Right atrium auricular region (tissue), 2 donors: ENCODE results near the gene GABRG3. TPM values are rescaled to one million over a fixed set of nuclear protein-coding genes. Genes with fewer than 3 reads are reported as not detected.

Source experiments
- DNase-seq: peaks from one replicate; pipeline ENCODE4 v3.0.0-alpha.2; 2019; ENCODE audit warnings: low spot score
- H3K27ac ChIP-seq, 2 donors: fragments of 200-600 bp; sonication (generic); 1 replicate in 1 of 2; 2 replicates in 1 of 2; pipeline ENCODE4 v1.5.1; 2016 to 2019
- H3K27me3 ChIP-seq, 2 donors: fragments of 200-600 bp; sonication (generic); one replicate each; pipeline versions ENCODE4 v1.5.1 to v1.6.0; 2017 to 2019
- H3K36me3 ChIP-seq: fragments of 200-600 bp; sonication (generic); one replicate; pipeline ENCODE4 v1.5.1; 2016
- H3K4me1 ChIP-seq, 2 donors: fragments of 200-600 bp; sonication (generic); one replicate each; pipeline versions ENCODE4 v1.5.1 to v1.6.0; 2017 to 2019
- H3K4me3 ChIP-seq, 2 donors: fragments of 200-600 bp; sonication (generic); 1 replicate in 1 of 2; 2 replicates in 1 of 2; pipeline ENCODE4 v1.5.1; 2017 to 2019; ENCODE audit warnings: mild to moderate bottlenecking in 1 of 2, moderate library complexity in 1 of 2
- H3K9me3 ChIP-seq, 2 donors: fragments of 200-600 bp; sonication (generic); one replicate each; pipeline ENCODE4 v1.5.1; 2019
- CTCF ChIP-seq, 2 donors: fragments of 200-600 bp; sonication (generic); IDR thresholded peaks; one replicate each; pipeline ENCODE4 v1.5.1; 2019; ENCODE audit warnings: antibody characterized with exemption in 2 of 2
- total RNA-seq, 2 donors: library from RNA; depleted of rRNA; stranded (reverse); fragments of >200 nt; gene quantifications; one replicate each; pipeline ENCODE4 v1.1.0, GENCODE V29; 2016

GABRG3 gene
- total RNA-seq, 2 donors from 2014 or later: not detected

- no peak for TF ChIP-seq CTCF (IDR thresholded peaks at IDR 0.05)
- Histone ChIP-seq H3K36me3 (no peaks in the 10 kb centered on the region), H3K27me3 (no peaks in the 10 kb centered on the region), H3K4me3 (no peak overlapping the region), H3K9me3 (peaks cover 0 to 20% of the 10 kb centered on the region in 2 donors), H3K27ac (no peak overlapping the region), H3K4me1 (no peaks in the 10 kb centered on the region)
- no peak for DNase-seq
Measured at GRCh38 chr15:27070841-27071240, 99.9 kb downstream of the GABRG3 start.

GRCh38 chr15:27074179-27074578, 103.2 kb downstream of the GABRG3 start:
- DNase-seq: no peak
- H3K4me3 ChIP-seq: no peak overlapping the region
- no peaks in the 10 kb centered on the region for H3K9me3 ChIP-seq
- no peak overlapping the region for H3K27ac ChIP-seq
- no peaks in the 10 kb centered on the region for H3K4me1 ChIP-seq
- no peaks in the 10 kb centered on the region for H3K27me3 ChIP-seq
- no peak for TF ChIP-seq CTCF (IDR thresholded peaks at IDR 0.05)
- no peaks in the 10 kb centered on the region for H3K36me3 ChIP-seq

GRCh38 chr15:27077790-27078189, 106.8 kb downstream of the GABRG3 start:
- H3K4me3 ChIP-seq: no peak overlapping the region
- H3K36me3 ChIP-seq: no peaks in the 10 kb centered on the region
- H3K4me1 ChIP-seq: no peaks in the 10 kb centered on the region
- no peaks in the 10 kb centered on the region for H3K27me3 ChIP-seq
- TF ChIP-seq CTCF (IDR thresholded peaks at IDR 0.05): no peak
- no peak for DNase-seq
- no peak overlapping the region for H3K27ac ChIP-seq
- H3K9me3 ChIP-seq: no peaks in the 10 kb centered on the region

GRCh38 chr15:27081676-27082418, 110.9 kb downstream of the GABRG3 start:
- no peak for DNase-seq
- Histone ChIP-seq H3K4me3 (no peak overlapping the region), H3K27ac (no peak overlapping the region), H3K9me3 (no peaks in the 10 kb centered on the region), H3K27me3 (no peaks in the 10 kb centered on the region), H3K4me1 (no peaks in the 10 kb centered on the region), H3K36me3 (no peaks in the 10 kb centered on the region)
- TF ChIP-seq CTCF (IDR thresholded peaks at IDR 0.05): no peak

GRCh38 chr15:27082526-27082925, 111.5 kb downstream of the GABRG3 start:
- DNase-seq: no peak
- Histone ChIP-seq H3K4me1 (no peaks in the 10 kb centered on the region), H3K27ac (no peak overlapping the region), H3K4me3 (no peak overlapping the region), H3K27me3 (no peaks in the 10 kb centered on the region), H3K36me3 (no peaks in the 10 kb centered on the region), H3K9me3 (no peaks in the 10 kb centered on the region)
- no peak for TF ChIP-seq CTCF (IDR thresholded peaks at IDR 0.05)

GRCh38 chr15:27084844-27085243, 113.9 kb downstream of the GABRG3 start:
- H3K4me3 ChIP-seq: no peak overlapping the region
- DNase-seq: no peak
- no peak overlapping the region for H3K27ac ChIP-seq
- peaks cover 0 to 8% of the 10 kb centered on the region in 2 donors for H3K9me3 ChIP-seq
- no peaks in the 10 kb centered on the region for H3K36me3 ChIP-seq
- no peak for TF ChIP-seq CTCF (IDR thresholded peaks at IDR 0.05)
- H3K27me3 ChIP-seq: no peaks in the 10 kb centered on the region
- H3K4me1 ChIP-seq: no peaks in the 10 kb centered on the region
